Neural crest cell (in vitro differentiated cells): ENCODE results near the gene PSAT1. TPM values are rescaled to one million over a fixed set of nuclear protein-coding genes. Genes with fewer than 3 reads are reported as not detected.
A peak's percentile ranks its signal among the peaks of the same experiment; 100 is the strongest.

Experiments used
- DNase-seq: peaks from one replicate; pipeline ENCODE4 v3.0.0; 2021; ENCODE audit warnings: low read depth, mixed read lengths, low spot score
- H3K27ac Mint-ChIP-seq: one replicate; pipeline ENCODE4 v1.8.0; 2021; ENCODE audit warnings: mild to moderate bottlenecking, mixed read lengths; ENCODE audit not compliant: unreplicated experiment
- H3K27me3 Mint-ChIP-seq: 2 replicates; pipeline ENCODE4 v1.8.0; 2021; ENCODE audit warnings: low read depth, mild to moderate bottlenecking, mixed read lengths
- H3K36me3 Mint-ChIP-seq: 2 replicates; pipeline ENCODE4 v1.8.0; 2021; ENCODE audit warnings: low read depth, mild to moderate bottlenecking, mixed read lengths
- H3K4me1 Mint-ChIP-seq: 2 replicates; pipeline ENCODE4 v1.8.0; 2021; ENCODE audit warnings: mixed read lengths
- H3K4me3 Mint-ChIP-seq: one replicate; pipeline ENCODE4 v1.8.0; 2021; ENCODE audit warnings: mild to moderate bottlenecking, mixed read lengths
- H3K9me3 Mint-ChIP-seq: 2 replicates; pipeline ENCODE4 v1.8.0; 2021; ENCODE audit warnings: mixed read lengths
- total RNA-seq: library from RNA; stranded (reverse); gene quantifications from 2 replicates; pipeline ENCODE4 v1.2.1, GENCODE V29; 2021
- TF ChIP-seq, protein P1 (sequence below): fragments of 200-600 bp; sonication (generic); conservative IDR thresholded peaks from 2 replicates; pipeline ENCODE4 v1.5.0; 2021; ENCODE audit warnings: antibody characterized with exemption, mild to moderate bottlenecking

Gene PSAT1
- total RNA-seq, 1 donor from 2014 or later, result 166 TPM

DNA sequence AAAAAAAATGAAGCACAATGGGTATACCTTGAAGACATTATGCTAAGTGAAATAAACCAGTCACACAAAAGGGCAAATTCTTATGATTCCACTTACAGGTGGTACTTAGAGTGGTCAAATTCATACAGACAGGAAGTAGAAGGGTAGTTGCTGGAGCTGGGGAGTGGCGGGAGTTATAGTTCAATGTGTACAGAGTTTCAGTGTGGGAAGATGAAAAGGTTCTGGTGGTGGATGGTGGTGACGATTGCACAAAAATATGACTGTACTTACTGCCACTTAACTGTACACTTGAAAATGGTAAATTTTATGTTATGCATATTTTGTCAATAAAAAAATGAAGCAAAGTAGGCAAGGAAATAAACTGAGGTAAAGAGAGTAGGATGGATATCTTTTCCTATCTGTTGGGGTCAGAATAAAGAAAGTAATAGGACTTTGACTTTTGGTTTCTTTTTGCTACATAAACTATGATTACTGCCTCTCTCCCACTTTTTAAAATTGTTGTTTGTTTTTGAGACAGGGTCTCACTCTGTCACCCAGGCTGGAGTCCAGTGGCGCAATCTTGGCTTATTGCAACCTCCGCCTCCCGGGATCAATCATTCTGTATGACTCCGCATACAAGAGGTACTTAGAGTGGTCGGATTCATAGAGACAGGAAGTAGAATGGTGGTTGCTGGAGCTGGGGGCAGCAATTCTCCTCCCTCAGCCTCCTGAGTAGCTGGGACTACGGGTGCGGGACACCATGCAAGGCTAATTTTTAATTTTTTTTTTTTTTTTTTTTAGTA lies 4.0 kb upstream of the PSAT1 start:
- Mint-ChIP-seq H3K4me1 (peaks cover 32% of the 10 kb centered on the region), H3K36me3 (peaks cover 4% of the 10 kb centered on the region), H3K4me3 (peak overlapping the region; percentile 58), H3K9me3 (no peaks in the 10 kb centered on the region), H3K27ac (no peak overlapping the region), H3K27me3 (no peaks in the 10 kb centered on the region)
- TF ChIP-seq, protein P1, sequence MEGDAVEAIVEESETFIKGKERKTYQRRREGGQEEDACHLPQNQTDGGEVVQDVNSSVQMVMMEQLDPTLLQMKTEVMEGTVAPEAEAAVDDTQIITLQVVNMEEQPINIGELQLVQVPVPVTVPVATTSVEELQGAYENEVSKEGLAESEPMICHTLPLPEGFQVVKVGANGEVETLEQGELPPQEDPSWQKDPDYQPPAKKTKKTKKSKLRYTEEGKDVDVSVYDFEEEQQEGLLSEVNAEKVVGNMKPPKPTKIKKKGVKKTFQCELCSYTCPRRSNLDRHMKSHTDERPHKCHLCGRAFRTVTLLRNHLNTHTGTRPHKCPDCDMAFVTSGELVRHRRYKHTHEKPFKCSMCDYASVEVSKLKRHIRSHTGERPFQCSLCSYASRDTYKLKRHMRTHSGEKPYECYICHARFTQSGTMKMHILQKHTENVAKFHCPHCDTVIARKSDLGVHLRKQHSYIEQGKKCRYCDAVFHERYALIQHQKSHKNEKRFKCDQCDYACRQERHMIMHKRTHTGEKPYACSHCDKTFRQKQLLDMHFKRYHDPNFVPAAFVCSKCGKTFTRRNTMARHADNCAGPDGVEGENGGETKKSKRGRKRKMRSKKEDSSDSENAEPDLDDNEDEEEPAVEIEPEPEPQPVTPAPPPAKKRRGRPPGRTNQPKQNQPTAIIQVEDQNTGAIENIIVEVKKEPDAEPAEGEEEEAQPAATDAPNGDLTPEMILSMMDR, result no peak
- no peak for DNase-seq

DNA sequence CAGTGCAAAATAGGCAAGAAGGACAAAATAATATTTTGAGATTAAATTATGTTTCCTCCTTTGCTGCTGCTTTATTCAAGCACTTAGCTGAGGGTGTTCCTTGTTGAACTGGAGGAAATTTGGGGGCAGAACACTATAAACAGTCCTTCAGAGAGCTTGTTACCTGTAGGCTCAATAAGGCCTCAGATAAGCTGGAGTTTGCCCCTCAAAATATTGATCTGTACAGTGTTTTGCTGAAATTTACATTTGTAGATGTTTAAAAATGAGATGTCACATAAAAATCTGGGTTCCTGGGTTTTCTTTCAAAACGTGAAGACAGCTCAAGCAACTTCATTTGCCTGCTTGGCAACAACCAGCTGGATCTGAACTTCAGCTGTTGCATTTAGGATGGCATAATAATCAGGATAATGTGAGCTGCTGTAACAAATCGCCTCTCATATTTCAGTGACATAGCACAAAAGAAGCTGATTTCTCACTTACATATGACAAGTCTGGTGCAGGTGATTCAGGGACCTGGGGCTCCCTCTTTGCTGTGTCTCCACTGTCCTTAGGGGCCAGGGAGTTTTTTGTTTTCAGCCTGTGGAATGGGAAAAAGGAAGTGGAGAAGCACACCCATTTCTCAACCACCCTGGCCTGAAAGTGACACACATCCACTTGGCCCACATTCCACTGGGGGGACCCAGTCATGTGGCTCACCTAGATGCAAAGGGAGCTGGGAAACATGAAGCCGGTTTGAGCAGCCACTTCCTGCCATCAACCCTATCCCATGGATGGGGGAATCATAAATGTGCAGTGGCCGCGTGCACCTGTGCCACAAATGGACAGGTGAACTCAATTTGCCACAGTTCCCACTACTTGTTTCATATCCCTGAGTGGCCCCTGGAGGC lies 2.4 kb upstream of the PSAT1 start:
- Mint-ChIP-seq H3K36me3 (peaks cover 4% of the 10 kb centered on the region), H3K27me3 (no peaks in the 10 kb centered on the region), H3K9me3 (no peaks in the 10 kb centered on the region), H3K4me3 (peak overlapping the region; percentile 100), H3K4me1 (peaks cover 45% of the 10 kb centered on the region), H3K27ac (no peak overlapping the region)
- TF ChIP-seq, protein P1, result no peak
- no peak for DNase-seq

DNA sequence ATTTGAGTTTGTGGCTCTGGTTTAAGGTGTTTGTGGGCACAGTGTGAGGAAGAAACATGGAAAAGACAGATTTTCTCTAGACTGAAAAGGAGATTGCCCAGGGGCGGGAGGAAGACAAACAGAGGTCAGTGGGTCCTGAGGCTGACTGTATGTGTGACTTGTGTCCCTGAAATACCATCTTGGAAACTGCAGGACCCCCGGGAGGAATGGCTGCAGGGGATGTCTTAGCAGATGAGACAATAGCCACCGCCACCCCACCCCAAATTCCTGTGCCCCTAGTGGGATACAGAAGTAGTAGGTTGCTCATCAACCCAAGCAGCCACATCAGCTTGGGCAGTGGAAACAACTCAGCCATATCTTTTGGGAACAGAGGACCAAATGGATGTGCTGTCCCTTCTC lies 1.7 kb upstream of the PSAT1 start:
- no peak overlapping the region for H3K27ac Mint-ChIP-seq
- H3K4me3 Mint-ChIP-seq, result peak overlapping the region; percentile 100
- peaks cover 8% of the 10 kb centered on the region for H3K36me3 Mint-ChIP-seq
- TF ChIP-seq, protein P1, result no peak
- no peak for DNase-seq
- peaks cover 47% of the 10 kb centered on the region for H3K4me1 Mint-ChIP-seq
- H3K9me3 Mint-ChIP-seq, result no peaks in the 10 kb centered on the region
- H3K27me3 Mint-ChIP-seq, result no peaks in the 10 kb centered on the region

DNA sequence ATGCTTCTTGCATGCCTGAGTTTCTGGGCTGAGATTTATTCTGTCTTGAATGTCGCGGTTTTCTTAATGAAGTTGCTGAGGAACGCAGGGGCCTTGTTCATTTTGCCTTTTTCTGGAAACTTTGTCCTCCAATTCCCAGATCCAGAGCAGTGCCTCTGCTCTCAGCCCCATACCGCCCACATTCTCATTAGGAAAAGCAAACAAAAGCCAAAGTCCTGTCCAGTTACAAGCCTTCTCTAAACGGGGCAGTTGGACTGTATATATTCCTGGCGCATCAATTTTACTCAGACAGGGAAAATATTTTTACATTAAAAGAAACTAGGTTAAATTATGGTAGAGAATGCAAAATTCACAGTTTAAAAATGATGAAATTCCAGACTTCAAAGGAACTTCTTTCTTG lies 1.2 kb upstream of the PSAT1 start:
- Mint-ChIP-seq H3K4me3 (peak overlapping the region; percentile 100), H3K9me3 (no peaks in the 10 kb centered on the region), H3K4me1 (peaks cover 49% of the 10 kb centered on the region), H3K27ac (peak overlapping the region; percentile 99), H3K36me3 (peaks cover 10% of the 10 kb centered on the region), H3K27me3 (no peaks in the 10 kb centered on the region)
- TF ChIP-seq, protein P1, result no peak
- DNase-seq, result no peak

DNA sequence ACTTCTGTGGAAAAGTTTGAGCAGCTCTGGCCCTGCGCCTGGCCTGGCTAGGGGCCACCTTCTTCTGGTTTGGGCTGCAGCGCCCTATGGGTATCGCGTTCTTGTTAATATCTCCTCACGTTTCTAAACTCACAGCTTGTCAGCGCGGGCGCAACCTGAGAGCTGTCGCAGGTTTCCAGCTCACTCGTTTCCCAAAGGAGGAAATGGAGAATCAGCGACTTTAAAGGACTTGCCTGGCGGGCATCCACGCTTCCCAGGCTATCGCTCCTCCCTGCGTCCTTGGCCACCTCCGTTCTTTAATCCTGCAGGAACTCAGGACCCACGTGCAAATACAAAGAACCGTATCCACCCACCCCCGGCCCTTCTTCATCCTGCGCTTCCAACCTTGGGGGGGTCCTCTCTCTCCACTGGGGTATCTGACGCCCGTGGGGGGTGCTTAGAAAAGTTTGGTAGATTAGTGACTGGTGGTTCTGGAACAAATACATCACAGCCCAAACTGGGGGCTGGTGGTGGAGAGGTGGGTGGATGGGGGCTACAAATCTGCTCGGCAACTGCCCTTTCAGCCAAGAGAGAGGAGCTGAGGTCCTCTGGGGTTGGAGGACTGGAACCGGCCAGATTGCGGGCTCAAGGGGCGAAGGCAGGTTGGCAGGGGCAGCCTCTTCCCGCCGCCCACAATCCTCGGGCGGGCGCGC lies 578 bp upstream of the PSAT1 start:
- peak overlapping the region; percentile 100 for H3K4me3 Mint-ChIP-seq
- H3K27me3 Mint-ChIP-seq, result no peaks in the 10 kb centered on the region
- TF ChIP-seq, protein P1, result no peak
- peaks cover 10% of the 10 kb centered on the region for H3K36me3 Mint-ChIP-seq
- H3K27ac Mint-ChIP-seq, result peak overlapping the region; percentile 99
- peak; percentile 26 for DNase-seq
- H3K9me3 Mint-ChIP-seq, result no peaks in the 10 kb centered on the region
- H3K4me1 Mint-ChIP-seq, result peaks cover 49% of the 10 kb centered on the region
